Measurements from ENCODE around the gene FRMPD2. TPM values are rescaled to one million over a fixed set of nuclear protein-coding genes. Genes with fewer than 3 reads are reported as not detected.

FRMPD2 gene
- polyA plus RNA-seq, 1 of the 3 experiments (the other 2 are of a cell fraction): 0.02 TPM

DNA sequence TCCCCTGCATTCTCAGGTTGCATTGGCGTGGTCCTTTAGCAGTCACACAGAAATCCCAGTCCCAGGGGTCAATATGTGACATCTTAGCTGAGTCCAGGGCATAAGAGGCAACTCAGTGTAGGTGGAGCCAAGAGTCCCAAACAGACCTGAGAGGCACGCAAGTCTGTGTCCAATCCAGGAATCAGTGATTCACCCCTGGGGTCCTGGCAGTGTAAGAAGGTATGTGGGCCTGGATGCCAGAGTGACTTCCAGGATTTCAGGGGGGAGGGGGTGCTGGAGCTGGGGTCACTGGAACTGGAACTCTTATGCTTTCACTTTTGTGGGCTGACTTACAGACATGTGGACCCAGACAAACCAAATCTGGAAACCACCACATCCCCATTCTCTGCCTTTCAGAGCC, 26.8 kb downstream of the FRMPD2 start (continued):
- TF ChIP-seq, protein P1, sequence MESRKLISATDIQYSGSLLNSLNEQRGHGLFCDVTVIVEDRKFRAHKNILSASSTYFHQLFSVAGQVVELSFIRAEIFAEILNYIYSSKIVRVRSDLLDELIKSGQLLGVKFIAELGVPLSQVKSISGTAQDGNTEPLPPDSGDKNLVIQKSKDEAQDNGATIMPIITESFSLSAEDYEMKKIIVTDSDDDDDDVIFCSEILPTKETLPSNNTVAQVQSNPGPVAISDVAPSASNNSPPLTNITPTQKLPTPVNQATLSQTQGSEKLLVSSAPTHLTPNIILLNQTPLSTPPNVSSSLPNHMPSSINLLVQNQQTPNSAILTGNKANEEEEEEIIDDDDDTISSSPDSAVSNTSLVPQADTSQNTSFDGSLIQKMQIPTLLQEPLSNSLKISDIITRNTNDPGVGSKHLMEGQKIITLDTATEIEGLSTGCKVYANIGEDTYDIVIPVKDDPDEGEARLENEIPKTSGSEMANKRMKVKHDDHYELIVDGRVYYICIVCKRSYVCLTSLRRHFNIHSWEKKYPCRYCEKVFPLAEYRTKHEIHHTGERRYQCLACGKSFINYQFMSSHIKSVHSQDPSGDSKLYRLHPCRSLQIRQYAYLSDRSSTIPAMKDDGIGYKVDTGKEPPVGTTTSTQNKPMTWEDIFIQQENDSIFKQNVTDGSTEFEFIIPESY (IDR thresholded peaks at IDR 0.05; ENCODE audit: borderline replicate concordance, low read depth): no peak
- no peak for TF ChIP-seq CHD2 (IDR thresholded peaks at IDR 0.05; ENCODE audit: low read length, partially characterized antibody)
- TF ChIP-seq, protein P2, sequence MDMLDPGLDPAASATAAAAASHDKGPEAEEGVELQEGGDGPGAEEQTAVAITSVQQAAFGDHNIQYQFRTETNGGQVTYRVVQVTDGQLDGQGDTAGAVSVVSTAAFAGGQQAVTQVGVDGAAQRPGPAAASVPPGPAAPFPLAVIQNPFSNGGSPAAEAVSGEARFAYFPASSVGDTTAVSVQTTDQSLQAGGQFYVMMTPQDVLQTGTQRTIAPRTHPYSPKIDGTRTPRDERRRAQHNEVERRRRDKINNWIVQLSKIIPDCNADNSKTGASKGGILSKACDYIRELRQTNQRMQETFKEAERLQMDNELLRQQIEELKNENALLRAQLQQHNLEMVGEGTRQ (IDR thresholded peaks at IDR 0.05; ENCODE audit: borderline replicate concordance, low read depth, low read length): no peak

DNA sequence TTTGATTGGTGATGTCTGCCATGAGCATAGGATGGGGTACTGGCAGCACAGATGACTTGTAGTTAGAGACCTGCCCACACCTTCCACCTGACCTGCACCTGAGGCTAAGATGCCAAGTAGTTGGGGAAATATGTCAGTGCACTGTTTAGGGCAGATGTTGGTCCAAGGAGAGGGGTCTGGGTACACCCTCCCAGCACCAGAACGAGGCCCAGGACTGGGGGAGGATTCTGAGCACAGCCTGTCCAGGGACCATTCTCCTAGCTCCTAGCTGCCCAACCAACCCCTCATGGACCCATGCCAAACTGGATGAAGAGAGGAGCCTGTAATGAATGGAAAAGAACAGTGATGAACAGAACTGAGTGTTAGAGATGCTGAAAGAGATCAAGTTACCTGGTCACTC, 28.0 kb downstream of the FRMPD2 start:
- Histone ChIP-seq H3K27me3 (ENCODE audit: insufficient read depth) (no peaks in the 10 kb centered on the region), H3K4me1 (ENCODE audit: control insufficient read depth in 1 of 2, insufficient read depth in 2 of 2, low read depth in 1 of 2, low read length in 1 of 2) (peaks cover 0 to 6% of the 10 kb centered on the region in 2 experiments; a peak in 1 of 4 replicates), H3K27ac (ENCODE audit: low read depth in 2 of 2, low read length in 1 of 2) (no peak overlapping the region), H4K20me1 (ENCODE audit: insufficient read depth) (no peaks in the 10 kb centered on the region), H3K36me3 (replicated peaks in 1 of 2; ENCODE audit: control insufficient read depth in 1 of 2, insufficient read depth in 2 of 2, low read length in 1 of 2) (no peaks in the 10 kb centered on the region), H3K79me2 (ENCODE audit: insufficient read depth) (no peaks in the 10 kb centered on the region), H3F3A (replicated peaks; ENCODE audit: insufficient read depth) (no peaks in the 10 kb centered on the region), H3K4me2 (no peak overlapping the region), H3K4me3 (ENCODE audit: low read depth in 2 of 2, low read length in 1 of 2) (no peak overlapping the region), H3K9me2 (no peaks in the 10 kb centered on the region), H3K9me3 (no peaks in the 10 kb centered on the region), H2AFZ (ENCODE audit: low read depth) (no peak overlapping the region), H3K9ac (no peak overlapping the region)
- POLR2A ChIA-PET: no interaction called here
- DNase-seq: no peak
- CTCF ChIA-PET: interaction anchor here (0.6 to 1.4 kb wide), 3 partner anchors 9 to 409 kb away, joined by 3 to 4 read pairs (median 3); no protein-coding TSS in a partner anchor
- TF ChIP-seq RCOR1 (IDR thresholded peaks at IDR 0.05; ENCODE audit: low read length) (no peak), SIN3A (IDR thresholded peaks at IDR 0.05; ENCODE audit: borderline replicate concordance, low read depth, low read length) (no peak), MXI1 (IDR thresholded peaks at IDR 0.05; ENCODE audit: low read depth, low read length) (no peak), POLR2AphosphoS5 (IDR thresholded peaks at IDR 0.05; ENCODE audit: low read depth, low read length) (no peak), RXRA (IDR thresholded peaks at IDR 0.05; ENCODE audit: borderline replicate concordance, low read depth) (no peak), MEF2A (IDR thresholded peaks at IDR 0.05; ENCODE audit: borderline replicate concordance, low read depth) (no peak), TAF1 (IDR thresholded peaks at IDR 0.05; ENCODE audit: borderline replicate concordance, low read depth, low read length) (no peak)
- TF ChIP-seq, protein P3, sequence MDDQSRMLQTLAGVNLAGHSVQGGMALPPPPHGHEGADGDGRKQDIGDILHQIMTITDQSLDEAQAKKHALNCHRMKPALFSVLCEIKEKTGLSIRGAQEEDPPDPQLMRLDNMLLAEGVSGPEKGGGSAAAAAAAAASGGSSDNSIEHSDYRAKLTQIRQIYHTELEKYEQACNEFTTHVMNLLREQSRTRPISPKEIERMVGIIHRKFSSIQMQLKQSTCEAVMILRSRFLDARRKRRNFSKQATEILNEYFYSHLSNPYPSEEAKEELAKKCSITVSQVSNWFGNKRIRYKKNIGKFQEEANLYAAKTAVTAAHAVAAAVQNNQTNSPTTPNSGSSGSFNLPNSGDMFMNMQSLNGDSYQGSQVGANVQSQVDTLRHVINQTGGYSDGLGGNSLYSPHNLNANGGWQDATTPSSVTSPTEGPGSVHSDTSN (IDR thresholded peaks at IDR 0.05): no peak
- TF ChIP-seq, protein P4, sequence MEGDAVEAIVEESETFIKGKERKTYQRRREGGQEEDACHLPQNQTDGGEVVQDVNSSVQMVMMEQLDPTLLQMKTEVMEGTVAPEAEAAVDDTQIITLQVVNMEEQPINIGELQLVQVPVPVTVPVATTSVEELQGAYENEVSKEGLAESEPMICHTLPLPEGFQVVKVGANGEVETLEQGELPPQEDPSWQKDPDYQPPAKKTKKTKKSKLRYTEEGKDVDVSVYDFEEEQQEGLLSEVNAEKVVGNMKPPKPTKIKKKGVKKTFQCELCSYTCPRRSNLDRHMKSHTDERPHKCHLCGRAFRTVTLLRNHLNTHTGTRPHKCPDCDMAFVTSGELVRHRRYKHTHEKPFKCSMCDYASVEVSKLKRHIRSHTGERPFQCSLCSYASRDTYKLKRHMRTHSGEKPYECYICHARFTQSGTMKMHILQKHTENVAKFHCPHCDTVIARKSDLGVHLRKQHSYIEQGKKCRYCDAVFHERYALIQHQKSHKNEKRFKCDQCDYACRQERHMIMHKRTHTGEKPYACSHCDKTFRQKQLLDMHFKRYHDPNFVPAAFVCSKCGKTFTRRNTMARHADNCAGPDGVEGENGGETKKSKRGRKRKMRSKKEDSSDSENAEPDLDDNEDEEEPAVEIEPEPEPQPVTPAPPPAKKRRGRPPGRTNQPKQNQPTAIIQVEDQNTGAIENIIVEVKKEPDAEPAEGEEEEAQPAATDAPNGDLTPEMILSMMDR (IDR thresholded peaks at IDR 0.05): no peak
- WGBS (ENCODE audit: low lambda C conversion rate): 0% methylated on average over 1 of the region's 1 CpG
